ENCODE results near the gene GDF10. TPM values are rescaled to one million over a fixed set of nuclear protein-coding genes. Genes with fewer than 3 reads are reported as not detected.

GDF10 gene
- total RNA-seq, 2 donors from 2014 or later: 0.32 to 28.0 TPM

DNA sequence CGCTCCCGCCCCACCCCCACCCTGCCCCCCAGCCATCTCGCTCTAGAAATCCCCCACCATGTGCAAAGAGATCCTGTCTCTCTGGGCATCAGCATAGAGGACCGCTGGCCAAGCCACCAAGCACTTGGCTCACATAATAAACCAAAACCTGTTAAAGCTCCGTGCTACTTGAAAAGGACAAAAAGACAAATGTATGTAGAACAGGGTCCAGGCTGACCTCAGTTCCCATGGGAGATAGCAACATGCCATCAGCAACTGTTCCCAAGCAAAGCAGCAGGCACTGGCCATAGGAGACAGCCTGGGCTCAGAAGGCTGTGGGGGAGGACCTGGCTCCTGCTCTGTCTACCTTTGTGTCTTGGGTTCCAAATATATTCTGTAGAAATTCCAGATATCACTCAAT is 38.4 kb upstream of the GDF10 start:
- no peak for TF ChIP-seq POLR2A (IDR thresholded peaks at IDR 0.05)
- TF ChIP-seq POLR2AphosphoS5 (IDR thresholded peaks at IDR 0.05): no peak
- TF ChIP-seq, protein P1, sequence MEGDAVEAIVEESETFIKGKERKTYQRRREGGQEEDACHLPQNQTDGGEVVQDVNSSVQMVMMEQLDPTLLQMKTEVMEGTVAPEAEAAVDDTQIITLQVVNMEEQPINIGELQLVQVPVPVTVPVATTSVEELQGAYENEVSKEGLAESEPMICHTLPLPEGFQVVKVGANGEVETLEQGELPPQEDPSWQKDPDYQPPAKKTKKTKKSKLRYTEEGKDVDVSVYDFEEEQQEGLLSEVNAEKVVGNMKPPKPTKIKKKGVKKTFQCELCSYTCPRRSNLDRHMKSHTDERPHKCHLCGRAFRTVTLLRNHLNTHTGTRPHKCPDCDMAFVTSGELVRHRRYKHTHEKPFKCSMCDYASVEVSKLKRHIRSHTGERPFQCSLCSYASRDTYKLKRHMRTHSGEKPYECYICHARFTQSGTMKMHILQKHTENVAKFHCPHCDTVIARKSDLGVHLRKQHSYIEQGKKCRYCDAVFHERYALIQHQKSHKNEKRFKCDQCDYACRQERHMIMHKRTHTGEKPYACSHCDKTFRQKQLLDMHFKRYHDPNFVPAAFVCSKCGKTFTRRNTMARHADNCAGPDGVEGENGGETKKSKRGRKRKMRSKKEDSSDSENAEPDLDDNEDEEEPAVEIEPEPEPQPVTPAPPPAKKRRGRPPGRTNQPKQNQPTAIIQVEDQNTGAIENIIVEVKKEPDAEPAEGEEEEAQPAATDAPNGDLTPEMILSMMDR (IDR thresholded peaks at IDR 0.05): no peak
- H3K4me3 ChIP-seq: no peak overlapping the region
- no peaks in the 10 kb centered on the region for H3K4me1 ChIP-seq (replicated peaks)
- WGBS: 88% methylated on average over 5 of the region's 5 CpGs
- intact Hi-C loops (cut with DNase I): no loop called here
- no peak for DNase-seq (ENCODE audit: low spot score)
- H3K36me3 ChIP-seq: no peaks in the 10 kb centered on the region
- no peaks in the 10 kb centered on the region for H3K27me3 ChIP-seq (replicated peaks; ENCODE audit: insufficient read depth)
- H3K27ac ChIP-seq: no peak overlapping the region
- no peaks in the 10 kb centered on the region for H3K9me3 ChIP-seq

DNA sequence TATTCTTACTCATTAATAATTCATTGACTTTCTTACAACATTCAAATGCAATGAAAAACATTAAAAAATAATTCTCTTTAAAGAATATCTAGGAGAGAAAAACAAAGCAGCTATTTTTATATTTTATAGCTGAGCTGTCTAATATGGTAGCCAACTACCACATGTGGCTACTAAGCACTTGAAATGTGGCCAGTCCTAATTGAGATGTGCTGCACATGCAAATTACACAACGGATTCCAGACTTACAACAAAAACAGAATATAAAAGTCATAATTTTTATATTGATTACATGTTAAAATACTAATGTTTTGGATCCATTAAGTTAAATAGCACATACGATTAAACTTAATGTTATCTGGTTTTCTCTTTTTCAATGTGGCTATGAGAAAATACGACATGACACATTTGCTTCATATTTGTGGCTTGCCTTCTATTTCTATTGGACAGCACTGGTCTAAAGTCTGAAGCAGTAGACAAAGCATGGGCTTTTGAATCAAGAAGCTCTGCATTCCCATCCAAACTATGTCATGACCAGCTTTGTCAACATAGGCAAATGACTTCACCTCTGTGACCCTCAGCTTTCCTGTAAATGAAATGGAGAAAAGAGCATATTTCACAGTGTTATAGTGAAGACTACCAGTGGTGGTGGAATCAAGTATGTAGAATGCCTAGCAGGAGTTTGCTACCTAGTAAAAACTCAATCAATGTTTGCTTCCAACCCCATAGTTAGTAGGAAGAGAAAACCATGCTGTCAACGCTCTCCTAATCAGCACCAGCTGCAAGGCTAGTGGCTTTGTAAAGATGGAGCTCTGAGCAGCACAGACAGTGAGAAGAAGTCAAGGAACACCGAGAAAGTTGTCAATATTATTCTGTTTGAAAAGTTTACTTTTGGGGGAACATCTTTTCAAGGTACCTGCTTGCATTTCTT is 37.1 kb upstream of the GDF10 start:
- H3K4me1 ChIP-seq (replicated peaks): no peaks in the 10 kb centered on the region
- no peaks in the 10 kb centered on the region for H3K27me3 ChIP-seq (replicated peaks; ENCODE audit: insufficient read depth)
- 72% methylated on average over 5 of the region's 5 CpGs for WGBS
- no peak for DNase-seq (ENCODE audit: low spot score)
- intact Hi-C loops (cut with DNase I): no loop called here
- H3K9me3 ChIP-seq: no peaks in the 10 kb centered on the region
- no peak overlapping the region for H3K27ac ChIP-seq
- H3K4me3 ChIP-seq: no peak overlapping the region
- H3K36me3 ChIP-seq: no peaks in the 10 kb centered on the region
- TF ChIP-seq, protein P1 (IDR thresholded peaks at IDR 0.05): no peak
- TF ChIP-seq POLR2A (IDR thresholded peaks at IDR 0.05) (no peak), POLR2AphosphoS5 (IDR thresholded peaks at IDR 0.05) (no peak)

- Histone ChIP-seq H3K4me3 (no peak overlapping the region), H3K36me3 (no peaks in the 10 kb centered on the region), H3K4me1 (replicated peaks) (no peaks in the 10 kb centered on the region), H3K27ac (no peak overlapping the region), H3K9me3 (no peaks in the 10 kb centered on the region), H3K27me3 (replicated peaks; ENCODE audit: insufficient read depth) (no peaks in the 10 kb centered on the region)
- DNase-seq (ENCODE audit: low spot score): no peak
- TF ChIP-seq, protein P1 (IDR thresholded peaks at IDR 0.05): no peak
- TF ChIP-seq POLR2A (IDR thresholded peaks at IDR 0.05) (no peak), POLR2AphosphoS5 (IDR thresholded peaks at IDR 0.05) (no peak)
- intact Hi-C loops (cut with DNase I): no loop called here
- WGBS: 88% methylated on average over 7 of the region's 7 CpGs
These were observed 35.2 kb upstream of the GDF10 start for GRCh38 chr10:47264797-47265281.

GRCh38 chr10:47266602-47267001 is 33.4 kb upstream of the GDF10 start:
- H3K27me3 ChIP-seq (replicated peaks; ENCODE audit: insufficient read depth): no peaks in the 10 kb centered on the region
- intact Hi-C loops (cut with DNase I): no loop called here
- H3K36me3 ChIP-seq: no peaks in the 10 kb centered on the region
- H3K27ac ChIP-seq: no peak overlapping the region
- 94% methylated on average over 5 of the region's 5 CpGs for WGBS
- DNase-seq (ENCODE audit: low spot score): no peak
- H3K9me3 ChIP-seq: no peaks in the 10 kb centered on the region
- H3K4me3 ChIP-seq: no peak overlapping the region
- TF ChIP-seq, protein P1 (IDR thresholded peaks at IDR 0.05): no peak
- TF ChIP-seq POLR2A (IDR thresholded peaks at IDR 0.05): no peak
- no peak for TF ChIP-seq POLR2AphosphoS5 (IDR thresholded peaks at IDR 0.05)
- H3K4me1 ChIP-seq (replicated peaks): no peaks in the 10 kb centered on the region

- intact Hi-C loops (cut with DNase I): no loop called here
- TF ChIP-seq POLR2AphosphoS5 (IDR thresholded peaks at IDR 0.05) (no peak), POLR2A (IDR thresholded peaks at IDR 0.05) (no peak)
- TF ChIP-seq, protein P1 (IDR thresholded peaks at IDR 0.05): no peak
- WGBS: 91% methylated on average over 9 of the region's 9 CpGs
- no peaks in the 10 kb centered on the region for H3K36me3 ChIP-seq
- H3K4me3 ChIP-seq: no peak overlapping the region
- no peaks in the 10 kb centered on the region for H3K4me1 ChIP-seq (replicated peaks)
- DNase-seq (ENCODE audit: low spot score): no peak
- no peaks in the 10 kb centered on the region for H3K27me3 ChIP-seq (replicated peaks; ENCODE audit: insufficient read depth)
- H3K9me3 ChIP-seq: no peaks in the 10 kb centered on the region
- H3K27ac ChIP-seq: no peak overlapping the region
These were observed 31.3 kb upstream of the GDF10 start for GRCh38 chr10:47268696-47269095.
